GM23338 (cell line): ENCODE results near the gene CCDC92.

Experiments
- CREB1 ChIP-seq: fragments of 250-450 bp; sonication (Bioruptor Pico); IDR thresholded peaks from 2 replicates; pipeline ENCODE4 v1.5.0; 2020; ENCODE audit warnings: low read depth, mild to moderate bottlenecking, moderate library complexity
- CTCF ChIP-seq, 2 experiments: fragments of 200-600 bp in 1 of 2; sonication (generic) in 1 of 2; conservative IDR thresholded peaks; 2 replicates each; pipeline versions ENCODE4 v1.5.1 to v1.6.1; 2016 to 2017; ENCODE audit warnings: antibody characterized with exemption in 2 of 2, low read depth in 2 of 2, mild to moderate bottlenecking in 2 of 2, moderate library complexity in 1 of 2
- EZH2 ChIP-seq: fragments of 200-600 bp; sonication (generic); IDR thresholded peaks from one replicate; pipeline ENCODE4 v1.8.0; 2017; ENCODE audit warnings: antibody characterized with exemption, mild to moderate bottlenecking, low read depth; ENCODE audit not compliant: unreplicated experiment
- EZH2phosphoT487 ChIP-seq: fragments of 200-600 bp; sonication (generic); IDR thresholded peaks from one replicate; pipeline ENCODE4 v1.8.1; 2018; ENCODE audit warnings: antibody characterized with exemption; ENCODE audit not compliant: unreplicated experiment
- JUNB ChIP-seq: IDR thresholded peaks from one replicate; pipeline ENCODE4 v1.6.1; 2016; ENCODE audit warnings: antibody characterized with exemption; ENCODE audit not compliant: unreplicated experiment
- NANOG ChIP-seq: IDR thresholded peaks from 2 replicates; pipeline ENCODE4 v1.6.1; 2016; ENCODE audit warnings: antibody characterized with exemption, borderline replicate concordance
- POLR2AphosphoS5 ChIP-seq: IDR thresholded peaks from 2 replicates; pipeline ENCODE4 v1.6.1; 2016; ENCODE audit warnings: antibody characterized with exemption, low read depth
- REST ChIP-seq: IDR thresholded peaks from one replicate; pipeline ENCODE4 v1.6.1; 2018; ENCODE audit warnings: antibody characterized with exemption; ENCODE audit not compliant: unreplicated experiment
- STAT1 ChIP-seq: IDR thresholded peaks from one replicate; pipeline ENCODE4 v1.6.1; 2016; ENCODE audit warnings: antibody characterized with exemption; ENCODE audit not compliant: unreplicated experiment
- ZNF114 ChIP-seq: fragments of 250-450 bp; sonication (Bioruptor Pico); IDR thresholded peaks from 2 replicates; pipeline ENCODE4 v1.5.0; 2020; ENCODE audit warnings: mild to moderate bottlenecking, moderate library complexity
- TF ChIP-seq, protein P1 (sequence below): IDR thresholded peaks from 2 replicates; pipeline ENCODE4 v1.6.1; 2016; ENCODE audit warnings: antibody characterized with exemption

DNA sequence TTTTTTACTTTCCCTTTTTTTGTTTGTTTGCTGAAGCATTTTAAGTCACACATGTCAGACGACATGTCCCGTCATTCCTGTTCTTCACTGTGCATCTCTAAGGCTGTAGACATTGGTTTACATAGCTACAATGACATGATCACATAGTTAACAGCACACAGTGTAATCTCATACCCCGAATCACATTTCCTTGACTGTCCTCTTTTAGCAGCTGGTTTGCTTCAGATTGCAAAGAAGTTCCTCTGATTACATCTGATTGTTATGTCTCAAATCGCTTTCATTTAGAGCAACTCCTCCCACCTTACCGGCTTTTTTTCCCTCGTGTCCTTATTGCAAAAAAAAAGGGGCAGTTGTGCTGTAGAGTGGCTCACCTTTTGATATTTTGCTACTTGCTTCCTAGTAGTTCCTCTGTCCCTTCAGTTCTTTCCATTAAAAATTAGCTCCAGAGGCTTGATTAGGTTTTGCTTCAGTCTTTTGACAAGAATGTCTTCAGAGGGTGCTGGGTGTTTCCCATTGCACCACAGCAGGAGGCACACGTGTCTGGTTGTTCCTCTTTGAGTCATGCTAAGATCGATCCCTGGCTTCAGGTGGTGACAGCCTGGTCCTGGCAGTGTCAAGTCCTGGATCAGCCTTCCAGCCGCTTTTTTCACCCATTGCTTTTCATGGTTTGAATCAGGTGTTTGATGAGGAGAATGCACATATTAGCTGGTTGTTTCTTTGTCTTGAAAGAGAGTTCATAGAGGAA lies 35.4 kb upstream of the CCDC92 start:
- TF ChIP-seq CTCF (conservative IDR thresholded peaks at IDR 0.05; ENCODE audit: low read depth in 2 of 2) = no peak
- TF ChIP-seq REST = no peak
- TF ChIP-seq EZH2 = no peak
- TF ChIP-seq, protein P1, sequence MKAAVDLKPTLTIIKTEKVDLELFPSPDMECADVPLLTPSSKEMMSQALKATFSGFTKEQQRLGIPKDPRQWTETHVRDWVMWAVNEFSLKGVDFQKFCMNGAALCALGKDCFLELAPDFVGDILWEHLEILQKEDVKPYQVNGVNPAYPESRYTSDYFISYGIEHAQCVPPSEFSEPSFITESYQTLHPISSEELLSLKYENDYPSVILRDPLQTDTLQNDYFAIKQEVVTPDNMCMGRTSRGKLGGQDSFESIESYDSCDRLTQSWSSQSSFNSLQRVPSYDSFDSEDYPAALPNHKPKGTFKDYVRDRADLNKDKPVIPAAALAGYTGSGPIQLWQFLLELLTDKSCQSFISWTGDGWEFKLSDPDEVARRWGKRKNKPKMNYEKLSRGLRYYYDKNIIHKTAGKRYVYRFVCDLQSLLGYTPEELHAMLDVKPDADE = no peak
- TF ChIP-seq NANOG = no peak
- TF ChIP-seq CREB1 (CRISPR knock-in tag) = no peak
- no peak for TF ChIP-seq POLR2AphosphoS5
- no peak for TF ChIP-seq EZH2phosphoT487
- no peak for TF ChIP-seq JUNB
- TF ChIP-seq ZNF114 = no peak
- TF ChIP-seq STAT1 = no peak
